Thoracic aorta (tissue), 2 donors: Measurements from ENCODE around the gene TBATA. TPM values are rescaled to one million over a fixed set of nuclear protein-coding genes. Genes with fewer than 3 reads are reported as not detected.

Experiments
- ATAC-seq: fragments of 150-250 bp; one replicate; pipeline ENCODE4 v1.8.0; 2017; ENCODE audit warnings: low read depth; ENCODE audit not compliant: insufficient number of reproducible peaks, low FRiP score
- DNase-seq: peaks from one replicate; pipeline ENCODE4 v3.0.0-alpha.2; 2020; ENCODE audit warnings: low spot score
- H3K27ac ChIP-seq, 2 donors: fragments of 200-600 bp; sonication (generic); 1 replicate in 1 of 2; 2 replicates in 1 of 2; pipeline ENCODE4 v1.5.1; 2016; ENCODE audit warnings: mild to moderate bottlenecking in 2 of 2, moderate library complexity in 2 of 2
- H3K27me3 ChIP-seq: fragments of 200-600 bp; sonication (generic); replicated peaks from 2 replicates; pipeline ENCODE4 v1.6.0; 2016; ENCODE audit warnings: mild to moderate bottlenecking; ENCODE audit not compliant: insufficient read depth
- H3K36me3 ChIP-seq: fragments of 200-600 bp; sonication (generic); one replicate; pipeline ENCODE4 v1.5.1; 2016
- H3K4me1 ChIP-seq, 2 donors: fragments of 200-600 bp; sonication (generic); 1 replicate in 1 of 2; 2 replicates in 1 of 2; pipeline versions ENCODE4 v1.5.1 to v1.6.0; 2016; ENCODE audit warnings: low read depth in 2 of 2, mild to moderate bottlenecking in 1 of 2; ENCODE audit not compliant: control insufficient read depth in 1 of 2
- H3K4me3 ChIP-seq: fragments of 200-600 bp; sonication (generic); 2 replicates; pipeline ENCODE4 v1.5.1; 2016; ENCODE audit warnings: mild to moderate bottlenecking
- H3K9me3 ChIP-seq: fragments of 200-600 bp; sonication (generic); 2 replicates; pipeline ENCODE4 v1.5.1; 2016
- total RNA-seq, 2 donors: library from RNA; depleted of rRNA; stranded (reverse); fragments of >200 nt; gene quantifications; one replicate each; pipeline versions ENCODE4 v1.1.0 to v1.2.3, GENCODE V29; 2016
- TF ChIP-seq, protein P1 (sequence below): fragments of 200-600 bp; sonication (generic); IDR thresholded peaks from one replicate; pipeline ENCODE4 v1.5.1; 2019; ENCODE audit warnings: antibody characterized with exemption

The TBATA gene
- total RNA-seq, 2 donors from 2014 or later = not detected

DNA sequence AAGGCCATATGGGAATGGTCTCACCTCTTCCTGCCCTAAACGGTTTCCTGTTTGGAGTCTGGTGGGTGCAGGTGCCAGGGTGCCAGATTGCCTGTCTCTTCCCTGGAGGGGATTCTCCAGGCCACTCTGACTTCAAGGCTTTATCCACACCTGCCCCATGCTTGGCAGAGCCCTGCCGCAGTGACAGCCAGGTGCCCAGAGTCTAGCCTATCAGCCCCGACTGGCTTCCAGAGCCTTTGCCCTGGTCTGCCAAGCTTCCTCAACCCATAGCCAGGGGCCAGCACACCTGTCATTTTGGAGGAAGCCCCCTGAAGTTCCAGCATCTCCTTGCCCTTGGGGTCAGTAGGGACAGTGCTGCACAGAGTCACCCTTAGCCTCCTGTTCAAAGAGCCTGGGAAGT is 21.6 kb downstream of the TBATA start:
- no peaks in the 10 kb centered on the region for H3K27me3 ChIP-seq
- TF ChIP-seq, protein P1, sequence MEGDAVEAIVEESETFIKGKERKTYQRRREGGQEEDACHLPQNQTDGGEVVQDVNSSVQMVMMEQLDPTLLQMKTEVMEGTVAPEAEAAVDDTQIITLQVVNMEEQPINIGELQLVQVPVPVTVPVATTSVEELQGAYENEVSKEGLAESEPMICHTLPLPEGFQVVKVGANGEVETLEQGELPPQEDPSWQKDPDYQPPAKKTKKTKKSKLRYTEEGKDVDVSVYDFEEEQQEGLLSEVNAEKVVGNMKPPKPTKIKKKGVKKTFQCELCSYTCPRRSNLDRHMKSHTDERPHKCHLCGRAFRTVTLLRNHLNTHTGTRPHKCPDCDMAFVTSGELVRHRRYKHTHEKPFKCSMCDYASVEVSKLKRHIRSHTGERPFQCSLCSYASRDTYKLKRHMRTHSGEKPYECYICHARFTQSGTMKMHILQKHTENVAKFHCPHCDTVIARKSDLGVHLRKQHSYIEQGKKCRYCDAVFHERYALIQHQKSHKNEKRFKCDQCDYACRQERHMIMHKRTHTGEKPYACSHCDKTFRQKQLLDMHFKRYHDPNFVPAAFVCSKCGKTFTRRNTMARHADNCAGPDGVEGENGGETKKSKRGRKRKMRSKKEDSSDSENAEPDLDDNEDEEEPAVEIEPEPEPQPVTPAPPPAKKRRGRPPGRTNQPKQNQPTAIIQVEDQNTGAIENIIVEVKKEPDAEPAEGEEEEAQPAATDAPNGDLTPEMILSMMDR = no peak
- DNase-seq = no peak

GRCh38 chr10:70762441-70763175 is 22.6 kb downstream of the TBATA start:
- Histone ChIP-seq H3K27me3 (no peaks in the 10 kb centered on the region), H3K27ac (no peak overlapping the region), H3K36me3 (no peaks in the 10 kb centered on the region), H3K9me3 (no peaks in the 10 kb centered on the region), H3K4me1 (no peaks in the 10 kb centered on the region), H3K4me3 (no peak overlapping the region)
- DNase-seq = no peak
- TF ChIP-seq, protein P1 = no peak
- no peak for ATAC-seq

More for the DNA sequence above, 21.6 kb downstream of the TBATA start:
- no peaks in the 10 kb centered on the region for H3K4me1 ChIP-seq
- no peak overlapping the region for H3K27ac ChIP-seq
- no peak overlapping the region for H3K4me3 ChIP-seq
- H3K9me3 ChIP-seq = no peaks in the 10 kb centered on the region
- ATAC-seq = no peak
- H3K36me3 ChIP-seq = no peaks in the 10 kb centered on the region

DNA sequence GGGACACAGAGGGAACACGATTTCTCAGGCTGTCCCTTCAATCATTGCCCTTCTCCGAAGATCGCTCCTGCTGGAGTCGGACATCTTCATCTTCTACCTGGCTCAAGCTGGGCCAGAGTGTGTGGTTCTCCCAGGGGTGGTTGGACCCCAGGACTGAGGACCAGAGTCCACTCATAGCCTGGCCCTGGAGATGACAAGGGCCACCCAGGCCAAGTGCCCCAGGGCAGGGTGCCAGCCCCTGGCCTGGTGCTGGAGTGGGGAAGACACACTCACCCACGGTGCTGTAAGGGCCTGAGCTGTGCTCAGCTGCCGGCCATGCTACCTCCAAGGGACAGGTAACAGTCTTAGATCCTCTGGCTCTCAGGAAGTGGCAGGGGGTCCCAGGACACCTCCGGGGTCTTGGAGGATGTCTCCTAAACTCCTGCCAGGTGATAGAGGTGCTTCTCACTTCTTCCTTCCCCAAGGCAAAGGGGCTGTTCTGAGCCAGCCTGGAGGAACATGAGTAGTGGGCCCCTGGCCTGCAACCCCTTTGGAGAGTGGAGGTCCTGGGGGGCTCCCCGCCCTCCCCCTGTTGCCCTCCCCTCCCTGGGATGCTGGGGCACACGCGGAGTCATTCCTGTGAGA is 23.3 kb downstream of the TBATA start:
- Histone ChIP-seq H3K27ac (no peak overlapping the region), H3K4me1 (no peaks in the 10 kb centered on the region), H3K4me3 (no peak overlapping the region), H3K36me3 (no peaks in the 10 kb centered on the region), H3K27me3 (no peaks in the 10 kb centered on the region), H3K9me3 (no peaks in the 10 kb centered on the region)
- no peak for DNase-seq
- TF ChIP-seq, protein P1 = no peak
- ATAC-seq = no peak

DNA sequence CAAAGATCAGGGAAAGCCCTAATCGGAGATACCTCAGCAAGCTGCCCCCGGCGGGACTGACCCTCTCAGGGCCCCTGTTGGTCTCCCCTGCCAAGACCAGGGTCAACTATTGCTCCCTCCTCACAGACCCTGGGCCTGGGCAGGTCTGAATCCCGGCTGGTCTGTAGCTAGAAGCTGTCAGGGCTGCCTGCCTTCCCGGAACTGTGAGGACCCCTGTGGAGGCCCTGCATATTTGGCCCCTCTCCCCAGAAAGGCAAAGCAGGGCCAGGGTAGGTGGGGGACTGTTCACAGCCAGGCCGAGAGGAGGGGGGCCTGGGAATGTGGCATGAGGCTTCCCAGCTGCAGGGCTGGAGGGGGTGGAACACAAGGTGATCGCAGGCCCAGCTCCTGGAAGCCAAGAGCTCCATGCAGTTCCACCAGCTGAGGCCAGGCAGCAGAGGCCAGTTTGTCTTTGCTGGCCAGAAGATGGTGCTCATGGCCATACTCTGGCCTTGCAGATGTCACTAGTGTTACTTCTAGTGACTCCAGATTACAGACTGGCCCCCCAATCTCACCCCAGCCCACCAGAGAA is 24.1 kb downstream of the TBATA start:
- Histone ChIP-seq H3K27me3 (no peaks in the 10 kb centered on the region), H3K27ac (no peak overlapping the region), H3K36me3 (no peaks in the 10 kb centered on the region), H3K9me3 (no peaks in the 10 kb centered on the region), H3K4me3 (no peak overlapping the region), H3K4me1 (no peaks in the 10 kb centered on the region)
- ATAC-seq = no peak
- TF ChIP-seq, protein P1 = no peak
- no peak for DNase-seq

DNA sequence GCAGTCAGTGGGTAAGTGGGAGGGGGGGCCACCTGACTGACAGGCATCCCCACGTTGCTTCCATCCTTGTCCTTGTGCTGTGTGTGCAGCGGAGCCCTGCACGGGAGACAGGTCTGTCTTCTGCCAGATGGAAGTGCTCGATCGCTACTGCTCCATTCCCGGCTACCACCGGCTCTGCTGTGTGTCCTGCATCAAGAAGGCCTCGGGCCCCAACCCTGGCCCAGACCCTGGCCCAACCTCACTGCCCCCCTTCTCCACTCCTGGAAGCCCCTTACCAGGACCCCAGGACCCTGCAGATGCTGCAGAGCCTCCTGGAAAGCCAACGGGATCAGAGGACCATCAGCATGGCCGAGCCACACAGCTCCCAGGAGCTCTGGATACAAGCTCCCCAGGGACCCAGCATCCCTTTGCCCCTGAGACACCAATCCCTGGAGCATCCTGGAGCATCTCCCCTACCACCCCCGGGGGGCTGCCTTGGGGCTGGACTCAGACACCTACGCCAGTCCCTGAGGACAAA is 24.8 kb downstream of the TBATA start:
- Histone ChIP-seq H3K27ac (no peak overlapping the region), H3K36me3 (no peaks in the 10 kb centered on the region), H3K9me3 (no peaks in the 10 kb centered on the region), H3K4me1 (peaks cover 0 to under 1% of the 10 kb centered on the region in 2 donors), H3K4me3 (no peak overlapping the region), H3K27me3 (no peaks in the 10 kb centered on the region)
- TF ChIP-seq, protein P1 = no peak
- no peak for DNase-seq
- no peak for ATAC-seq
